ENCODE results near the gene CAPN7. TPM values are rescaled to one million over a fixed set of nuclear protein-coding genes. Genes with fewer than 3 reads are reported as not detected.

The CAPN7 gene
- polyA plus RNA-seq, 3 donors = 11.7 to 20.8 (median 14.7) TPM

DNA sequence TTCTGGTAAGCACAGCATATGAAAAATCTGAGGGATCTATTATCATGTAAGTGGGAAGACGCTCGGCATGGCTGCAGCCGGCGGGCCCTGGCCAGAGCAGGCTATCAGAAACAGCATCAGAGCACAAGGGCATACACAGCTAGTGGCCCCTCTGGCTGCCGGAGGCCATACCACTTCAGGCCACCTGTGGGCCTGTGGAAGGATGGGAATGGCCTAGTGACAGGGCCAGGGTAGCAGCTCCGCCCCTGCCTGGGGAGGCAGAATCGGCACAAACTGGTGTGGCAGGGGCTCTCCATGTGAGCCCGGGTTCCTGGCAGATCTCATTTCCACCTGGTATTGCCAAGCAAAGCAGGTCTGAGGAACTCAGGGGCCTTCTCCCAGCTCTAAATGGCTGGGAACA, 80.0 kb downstream of the CAPN7 start:
- Mint-ChIP-seq H3K36me3 (peaks cover 58 to 74% of the 10 kb centered on the region in 2 donors), H3K4me1 (peaks cover 50% of the 10 kb centered on the region), H3K27me3 (ENCODE audit: low read depth in 3 of 3) (peaks cover 0 to 9% (median 0%) of the 10 kb centered on the region in 3 donors), H3K4me3 (no peak overlapping the region), H3K9me3 (peaks cover 0 to 2% (median 0%) of the 10 kb centered on the region in 7 donors), H3K27ac (peak overlapping the region in 5 of 7 donors; percentile 86 to 100 (median 98))
- Histone ChIP-seq H3K79me2 (ENCODE audit: insufficient read depth, low read length) (peaks cover 58% of the 10 kb centered on the region), H3K27me3 (ENCODE audit: control insufficient read depth in 2 of 2, insufficient read depth in 2 of 2, low read length in 2 of 2) (no peaks in the 10 kb centered on the region), H3K4me3 (replicated peaks in 1 of 3; ENCODE audit: low read depth in 2 of 3, low read length in 3 of 3) (no peak overlapping the region), H2AFZ (ENCODE audit: insufficient read depth, low read depth, low read length, poor library complexity, severe bottlenecking) (no peak overlapping the region), H3K4me2 (replicated peaks; ENCODE audit: extremely low read depth, low read length, poor library complexity, severe bottlenecking) (no peak overlapping the region), H3K36me3 (replicated peaks in 1 of 2; ENCODE audit: control insufficient read depth in 1 of 2, insufficient read depth in 2 of 2, low read length in 2 of 2) (peaks cover 5 to 11% of the 10 kb centered on the region in 2 donors), H3K27ac (ENCODE audit: low read depth in 1 of 2, low read length in 2 of 2) (no peak overlapping the region), H3K9me3 (replicated peaks in 1 of 2; ENCODE audit: control insufficient read depth in 1 of 2, insufficient read depth in 1 of 2, low read length in 2 of 2) (no peaks in the 10 kb centered on the region), H4K20me1 (ENCODE audit: insufficient read depth, low read length) (no peaks in the 10 kb centered on the region), H3K4me1 (ENCODE audit: control insufficient read depth in 1 of 2, insufficient read depth in 2 of 2, low read length in 2 of 2) (peaks cover 45 to 46% of the 10 kb centered on the region in 2 donors), H3K9ac (ENCODE audit: insufficient read depth, low read length, poor library complexity, severe bottlenecking) (no peak overlapping the region)
- TF ChIP-seq, protein P1, sequence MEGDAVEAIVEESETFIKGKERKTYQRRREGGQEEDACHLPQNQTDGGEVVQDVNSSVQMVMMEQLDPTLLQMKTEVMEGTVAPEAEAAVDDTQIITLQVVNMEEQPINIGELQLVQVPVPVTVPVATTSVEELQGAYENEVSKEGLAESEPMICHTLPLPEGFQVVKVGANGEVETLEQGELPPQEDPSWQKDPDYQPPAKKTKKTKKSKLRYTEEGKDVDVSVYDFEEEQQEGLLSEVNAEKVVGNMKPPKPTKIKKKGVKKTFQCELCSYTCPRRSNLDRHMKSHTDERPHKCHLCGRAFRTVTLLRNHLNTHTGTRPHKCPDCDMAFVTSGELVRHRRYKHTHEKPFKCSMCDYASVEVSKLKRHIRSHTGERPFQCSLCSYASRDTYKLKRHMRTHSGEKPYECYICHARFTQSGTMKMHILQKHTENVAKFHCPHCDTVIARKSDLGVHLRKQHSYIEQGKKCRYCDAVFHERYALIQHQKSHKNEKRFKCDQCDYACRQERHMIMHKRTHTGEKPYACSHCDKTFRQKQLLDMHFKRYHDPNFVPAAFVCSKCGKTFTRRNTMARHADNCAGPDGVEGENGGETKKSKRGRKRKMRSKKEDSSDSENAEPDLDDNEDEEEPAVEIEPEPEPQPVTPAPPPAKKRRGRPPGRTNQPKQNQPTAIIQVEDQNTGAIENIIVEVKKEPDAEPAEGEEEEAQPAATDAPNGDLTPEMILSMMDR (IDR thresholded peaks at IDR 0.05) = no peak
- WGBS (ENCODE audit: insufficient coverage) = 97% methylated on average over 8 of the region's 8 CpGs
- no peak for DNase-seq
- intact Hi-C loops (cut with micrococcal nuclease) = loop anchor here in 1 of 2 donors (2.0 to 5.0 kb wide), 2 partner anchors 13 to 339 kb away; partner anchors contain the start of gene NR2C2

DNA sequence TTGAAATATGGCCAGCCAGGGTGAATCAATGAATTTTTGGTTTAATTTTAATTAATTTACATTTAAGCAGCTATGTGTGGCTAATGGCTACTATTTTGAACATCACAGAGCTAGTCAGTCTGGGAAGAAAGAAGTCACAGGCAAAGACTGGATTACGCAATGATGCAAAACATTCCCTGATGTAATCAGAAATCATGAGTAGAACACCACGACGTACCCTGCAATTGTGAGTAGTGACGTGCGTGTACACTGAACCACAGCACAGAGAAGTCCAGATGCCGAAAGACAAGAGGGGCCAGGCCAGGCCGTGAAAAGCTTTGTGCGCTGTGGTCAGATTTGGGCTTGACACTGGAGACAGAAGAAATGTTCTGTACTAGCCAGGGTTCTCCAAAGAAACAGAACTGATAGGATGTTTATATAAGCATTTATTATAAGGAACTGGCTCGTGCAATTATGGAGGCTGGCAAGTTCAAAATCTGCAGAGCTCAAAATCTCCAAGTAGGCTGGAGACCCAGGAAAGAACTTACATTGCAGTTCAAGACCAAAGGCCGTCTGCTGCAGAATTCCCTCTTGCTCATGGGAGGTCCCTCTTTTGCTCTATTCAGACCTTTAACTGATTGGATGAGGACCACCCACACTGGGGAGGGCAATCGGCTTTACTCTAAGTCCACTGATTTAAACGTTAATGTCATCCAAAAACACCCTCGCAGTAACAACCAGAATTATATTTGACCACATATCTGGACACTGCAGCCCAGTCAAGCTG, 81.7 kb downstream of the CAPN7 start:
- Histone ChIP-seq H3K79me2 (ENCODE audit: insufficient read depth, low read length) (peaks cover 61% of the 10 kb centered on the region), H3K4me1 (ENCODE audit: control insufficient read depth in 1 of 2, insufficient read depth in 2 of 2, low read length in 2 of 2) (peaks cover 63 to 64% of the 10 kb centered on the region in 2 donors), H3K9me3 (replicated peaks in 1 of 2; ENCODE audit: control insufficient read depth in 1 of 2, insufficient read depth in 1 of 2, low read length in 2 of 2) (no peaks in the 10 kb centered on the region), H3K4me3 (replicated peaks in 1 of 3; ENCODE audit: low read depth in 2 of 3, low read length in 3 of 3) (peak overlapping the region in 1 of 3 experiments; percentile 21), H2AFZ (ENCODE audit: insufficient read depth, low read depth, low read length, poor library complexity, severe bottlenecking) (no peak overlapping the region), H3K36me3 (replicated peaks in 1 of 2; ENCODE audit: control insufficient read depth in 1 of 2, insufficient read depth in 2 of 2, low read length in 2 of 2) (peaks cover 5 to 11% of the 10 kb centered on the region in 2 donors), H4K20me1 (ENCODE audit: insufficient read depth, low read length) (no peaks in the 10 kb centered on the region), H3K9ac (ENCODE audit: insufficient read depth, low read length, poor library complexity, severe bottlenecking) (peak overlapping the region; percentile 56), H3K27me3 (ENCODE audit: control insufficient read depth in 2 of 2, insufficient read depth in 2 of 2, low read length in 2 of 2) (no peaks in the 10 kb centered on the region), H3K27ac (ENCODE audit: low read depth in 1 of 2, low read length in 2 of 2) (peak overlapping the region; percentile 77 to 95), H3K4me2 (replicated peaks; ENCODE audit: extremely low read depth, low read length, poor library complexity, severe bottlenecking) (peak overlapping the region; percentile 40)
- TF ChIP-seq, protein P1 (IDR thresholded peaks at IDR 0.05) = no peak
- Mint-ChIP-seq H3K27me3 (ENCODE audit: low read depth in 3 of 3) (peaks cover 0 to 5% (median 0%) of the 10 kb centered on the region in 3 donors), H3K36me3 (peaks cover 57 to 67% of the 10 kb centered on the region in 2 donors), H3K4me3 (peak overlapping the region in 1 of 2 donors; percentile 48), H3K27ac (peak overlapping the region; percentile 96 to 100 (median 98)), H3K4me1 (peaks cover 68% of the 10 kb centered on the region), H3K9me3 (peaks cover 0 to 2% (median 0%) of the 10 kb centered on the region in 7 donors)
- WGBS (ENCODE audit: insufficient coverage) = 38% methylated on average over 9 of the region's 13 CpGs
- peak; percentile 91 to 98 (median 97) for DNase-seq
- intact Hi-C loops (cut with micrococcal nuclease) = loop anchor here (1.0 to 5.0 kb wide), 3 partner anchors 8 to 340 kb away; partner anchors contain the start of gene NR2C2 (in 1 of the 2)
